AG04449 (cell line): ENCODE results near the gene ZNF81.
"Not testable (repeated sequence)": the region's sequence is repeated elsewhere in the genome, so short reads cannot be mapped to it uniquely, and the experiment has no call there.

ENCODE experiments used
- CTCF ChIA-PET: fragments of 350-600 bp; formaldehyde crosslinking; extraction: SDS; loops from one replicate; lab custom pipeline; 2021; ENCODE audit warnings: antibody characterized with exemption; lab: Yijun Ruan, JAX
- POLR2A ChIA-PET: fragments of 400-600, 350-600 bp; formaldehyde crosslinking; extraction: SDS; loops from one replicate; lab custom pipeline; 2020; ENCODE audit warnings: antibody characterized with exemption, inconsistent platforms; lab: Yijun Ruan, JAX
- DNase-seq: peaks from one replicate; pipeline ENCODE4 v3.0.0-alpha.2; 2010; ENCODE audit warnings: low read depth, low spot score
- H3K4me3 ChIP-seq: 2 replicates; pipeline ENCODE4 v1.5.1; 2011; ENCODE audit warnings: low read depth, mild to moderate bottlenecking, control low read depth, low read length
- CTCF ChIP-seq: IDR thresholded peaks from one replicate; pipeline ENCODE4 v1.5.1; 2011; ENCODE audit warnings: mild to moderate bottlenecking, moderate library complexity, low read length, control low read depth, inconsistent platforms; ENCODE audit not compliant: insufficient read depth; ENCODE audit errors: missing control alignments

The ZNF81 gene

DNA sequence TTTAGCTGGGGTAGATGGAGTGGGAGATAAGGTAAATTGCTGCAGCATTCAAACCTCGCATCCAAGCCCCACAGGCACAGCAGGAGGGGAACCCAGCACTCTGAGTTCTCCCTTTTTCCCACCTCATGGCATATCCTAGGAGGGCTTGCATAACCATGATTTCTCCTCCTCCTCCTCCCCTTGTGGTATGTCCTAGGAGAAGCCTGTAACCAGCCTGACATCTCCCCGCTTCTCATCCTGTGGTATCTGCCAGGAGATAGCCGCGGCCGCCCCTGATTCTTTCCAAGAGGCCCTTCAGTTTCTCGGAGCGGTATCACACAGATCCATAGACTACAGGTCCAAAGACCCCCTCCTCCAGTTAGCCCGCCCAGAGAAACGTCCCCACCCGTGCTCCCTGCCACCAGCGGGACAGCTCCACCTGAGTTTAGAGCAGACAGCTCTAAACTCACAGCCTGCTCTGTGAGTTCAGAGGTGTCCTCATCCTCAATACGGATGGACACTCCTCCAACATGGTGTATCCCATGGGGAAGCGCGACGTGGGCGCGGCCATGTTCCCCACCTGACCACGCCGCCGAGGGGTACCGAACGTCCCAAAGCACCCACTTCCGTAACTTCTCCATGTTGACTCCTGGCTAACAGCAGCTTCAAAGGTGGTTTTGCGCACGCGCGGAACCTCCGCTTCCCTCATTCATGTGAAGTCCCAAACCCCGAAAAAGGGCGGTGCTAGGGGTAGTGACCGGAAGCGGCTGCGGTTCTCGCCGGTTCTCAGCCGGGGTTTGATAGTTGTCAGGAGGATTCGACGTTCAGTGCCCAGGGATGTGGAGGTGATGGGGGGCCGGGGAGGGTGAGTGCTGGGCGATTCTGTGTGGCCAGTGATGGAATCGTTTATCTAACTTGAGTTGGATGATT is at the start of gene ZNF81:
ZNF81 (plus strand) TSS at position 739 of the 909 bp plus-strand sequence. CDS start 9,366 bp downstream, outside the sequence.
- H3K4me3 ChIP-seq: peak within 1 kb of the TSS; percentile 66
- DNase-seq: peak; percentile 83
- TF ChIP-seq CTCF: no peak
- CTCF ChIA-PET: interaction anchor here (2.2 kb wide), 1 partner anchor 191 kb away, joined by 9 read pairs; no protein-coding TSS in a partner anchor
- POLR2A ChIA-PET: interaction anchor here (0.5 to 0.6 kb wide), 2 partner anchors 21 to 632 kb away, joined by 3 to 5 read pairs; no protein-coding TSS in a partner anchor

- POLR2A ChIA-PET: no interaction called here
- no peak overlapping the region for H3K4me3 ChIP-seq
- no peak for DNase-seq
- no peak for TF ChIP-seq CTCF
- CTCF ChIA-PET: no interaction called here
Measured at GRCh38 chrX:47796433-47796906, 40.2 kb upstream of the ZNF81 start.

DNA sequence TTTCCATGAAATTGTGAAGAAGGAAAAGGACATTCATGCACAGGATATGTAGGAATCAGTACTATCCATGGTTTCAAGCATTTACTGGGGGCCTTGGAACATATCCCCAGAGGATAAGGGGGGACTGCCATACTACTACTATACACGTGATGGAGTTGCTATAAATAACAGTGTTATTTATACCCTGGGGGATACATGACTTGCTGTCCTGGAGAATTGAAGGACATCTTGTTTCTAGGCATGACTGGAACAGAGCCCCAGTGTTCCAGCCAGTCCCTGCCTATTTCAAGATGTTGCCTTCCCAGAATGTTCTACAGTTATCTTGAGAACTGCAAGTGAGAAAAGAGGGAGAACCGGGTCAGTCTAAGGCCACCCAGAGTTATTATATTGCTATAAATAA is 39.6 kb upstream of the ZNF81 start:
- no peak for TF ChIP-seq CTCF
- CTCF ChIA-PET: no interaction called here

DNA sequence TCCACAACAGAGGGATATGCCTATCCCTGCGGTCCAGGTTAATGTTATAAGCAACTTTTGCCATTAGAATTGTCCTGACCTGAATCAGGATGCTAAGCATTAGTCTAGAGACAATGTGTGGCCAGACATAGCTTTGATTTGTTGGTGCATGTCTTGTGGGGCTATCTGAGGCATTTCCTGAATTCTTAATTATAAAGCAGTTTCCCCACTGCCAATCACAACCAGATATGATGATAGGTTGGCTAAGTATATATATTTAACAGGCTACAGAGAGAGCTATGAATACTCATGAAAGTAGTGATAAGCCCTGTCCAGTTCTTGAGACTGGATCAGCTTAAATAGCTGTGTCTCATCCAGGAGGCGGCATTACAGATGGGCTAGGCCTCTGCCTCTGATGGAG is 37.8 kb upstream of the ZNF81 start:
- no peak for DNase-seq
- ChIA-PET POLR2A (no interaction called here), CTCF (no interaction called here)
- no peak for TF ChIP-seq CTCF
- H3K4me3 ChIP-seq: no peak overlapping the region

More for the DNA sequence above, 39.6 kb upstream of the ZNF81 start:
- POLR2A ChIA-PET: no interaction called here
- DNase-seq: no peak
- H3K4me3 ChIP-seq: no peak overlapping the region

DNA sequence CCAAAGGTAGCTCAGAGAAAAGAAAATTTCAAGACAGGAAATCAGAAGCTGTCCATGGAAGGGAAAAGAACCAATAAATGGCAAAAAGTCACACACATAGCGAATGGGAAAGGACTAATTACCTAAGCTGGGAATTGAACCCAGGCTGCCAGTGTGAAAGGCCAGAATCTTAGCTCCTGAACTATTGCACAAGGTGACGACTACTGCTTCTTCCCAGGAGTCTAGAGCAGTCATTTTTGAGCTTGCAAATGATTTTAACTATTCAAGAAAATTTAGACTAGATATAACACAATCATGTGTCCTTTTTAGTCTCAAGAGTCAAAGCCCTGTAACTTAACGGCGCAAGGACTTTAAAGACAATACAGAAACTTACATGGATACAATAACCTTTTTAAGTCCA is 34.1 kb upstream of the ZNF81 start:
- TF ChIP-seq CTCF: no peak
- ChIA-PET POLR2A (no interaction called here), CTCF (interaction anchor here (0.7 kb wide), 1 partner anchor 225 kb away, joined by 3 read pairs; no protein-coding TSS in a partner anchor)
- no peak for DNase-seq
- H3K4me3 ChIP-seq: no peak overlapping the region

GRCh38 chrX:47803103-47803502 is 33.6 kb upstream of the ZNF81 start:
- H3K4me3 ChIP-seq, POLR2A ChIA-PET, DNase-seq: not testable (repeated sequence)
- CTCF ChIA-PET: interaction anchor here (0.7 kb wide), 1 partner anchor 224 kb away, joined by 3 read pairs; no protein-coding TSS in a partner anchor
